Measurements from ENCODE around the gene TRIM14. TPM values are rescaled to one million over a fixed set of nuclear protein-coding genes. Genes with fewer than 3 reads are reported as not detected.

TRIM14 gene
- polyA plus RNA-seq, 3 donors from 2014 or later, result 34.8 to 95.0 (median 35.9) TPM

- peaks cover 4 to 8% (median 5%) of the 10 kb centered on the region in 3 donors for H3K36me3 Mint-ChIP-seq
- peak in 2 of 3 donors; percentile 7 to 11 for DNase-seq
- no peaks in the 10 kb centered on the region for H3K9me3 Mint-ChIP-seq
- peak overlapping the region; percentile 95 to 98 (median 96) for H3K27ac Mint-ChIP-seq
- H3K4me3 Mint-ChIP-seq, result peak overlapping the region; percentile 93 to 99 (median 98)
- H3K4me1 Mint-ChIP-seq, result peaks cover 15 to 22% of the 10 kb centered on the region in 2 donors
- peaks cover 2 to 8% (median 3%) of the 10 kb centered on the region in 3 donors for H3K27me3 Mint-ChIP-seq (ENCODE audit: low read depth in 3 of 3)
These were observed 61.8 kb downstream of the TRIM14 start for GRCh38 chr9:98057138-98057799.

- H3K27me3 Mint-ChIP-seq (ENCODE audit: low read depth in 3 of 3), result peaks cover 2 to 8% (median 3%) of the 10 kb centered on the region in 3 donors
- H3K9me3 Mint-ChIP-seq, result no peaks in the 10 kb centered on the region
These were observed 62.5 kb downstream of the TRIM14 start, which contains the start of gene NANS for GRCh38 chr9:98056269-98057137. TSS of gene NANS (plus strand) at chr9:98056732. CDS start at chr9:98056809, 77 bp downstream.

GRCh38 chr9:98054376-98054951 is 64.6 kb downstream of the TRIM14 start:
- no peaks in the 10 kb centered on the region for H3K36me3 Mint-ChIP-seq
- DNase-seq, result no peak
- no peak overlapping the region for H3K27ac Mint-ChIP-seq
- H3K27me3 Mint-ChIP-seq (ENCODE audit: low read depth in 3 of 3), result peaks cover 2 to 8% (median 3%) of the 10 kb centered on the region in 3 donors
- H3K4me1 Mint-ChIP-seq, result peaks cover 15 to 22% of the 10 kb centered on the region in 2 donors
- H3K4me3 Mint-ChIP-seq, result no peak overlapping the region
- H3K9me3 Mint-ChIP-seq, result no peaks in the 10 kb centered on the region

More at GRCh38 chr9:98056269-98057137, 62.5 kb downstream of the TRIM14 start, which contains the start of gene NANS:
- Mint-ChIP-seq H3K27ac (peak within 1 kb of the TSS; percentile 95 to 98 (median 96)), H3K4me3 (peak within 1 kb of the TSS; percentile 93 to 99 (median 98)), H3K4me1 (peaks cover 15 to 22% of the 10 kb centered on the region in 2 donors), H3K36me3 (peaks cover 4% of the 10 kb centered on the region in 3 donors)
- peak; percentile 88 to 91 (median 91) for DNase-seq

- peaks cover 9% of the 10 kb centered on the region in 2 donors for H3K4me1 Mint-ChIP-seq
- no peak overlapping the region for H3K4me3 Mint-ChIP-seq
- DNase-seq, result no peak
- no peak overlapping the region for H3K27ac Mint-ChIP-seq
- H3K9me3 Mint-ChIP-seq, result no peaks in the 10 kb centered on the region
- peaks cover 0 to 2% (median 0%) of the 10 kb centered on the region in 3 donors for H3K36me3 Mint-ChIP-seq
- no peaks in the 10 kb centered on the region for H3K27me3 Mint-ChIP-seq (ENCODE audit: low read depth in 3 of 3)
These were observed 68.7 kb downstream of the TRIM14 start for GRCh38 chr9:98050351-98050750.

GRCh38 chr9:98049288-98050072 is 69.5 kb downstream of the TRIM14 start:
- DNase-seq, result no peak
- H3K27me3 Mint-ChIP-seq (ENCODE audit: low read depth in 3 of 3), result peaks cover 0 to 2% (median 0%) of the 10 kb centered on the region in 3 donors
- H3K4me1 Mint-ChIP-seq, result peaks cover 14 to 15% of the 10 kb centered on the region in 2 donors
- no peak overlapping the region for H3K27ac Mint-ChIP-seq
- peaks cover 0 to 5% (median 0%) of the 10 kb centered on the region in 3 donors for H3K36me3 Mint-ChIP-seq
- H3K9me3 Mint-ChIP-seq, result no peaks in the 10 kb centered on the region
- H3K4me3 Mint-ChIP-seq, result no peak overlapping the region

- no peak for DNase-seq
- peak overlapping the region in 1 of 6 donors; percentile 45 for H3K27ac Mint-ChIP-seq
- peaks cover 0 to 5% (median 0%) of the 10 kb centered on the region in 3 donors for H3K36me3 Mint-ChIP-seq
- no peak overlapping the region for H3K4me3 Mint-ChIP-seq
- peaks cover 14 to 15% of the 10 kb centered on the region in 2 donors for H3K4me1 Mint-ChIP-seq
- no peaks in the 10 kb centered on the region for H3K9me3 Mint-ChIP-seq
- H3K27me3 Mint-ChIP-seq (ENCODE audit: low read depth in 3 of 3), result peaks cover 0 to 6% (median 0%) of the 10 kb centered on the region in 3 donors
These were observed 72.0 kb downstream of the TRIM14 start for GRCh38 chr9:98047002-98047401.

- Mint-ChIP-seq H3K27ac (peak overlapping the region in 2 of 6 donors; percentile 80 to 84), H3K27me3 (ENCODE audit: low read depth in 3 of 3) (peaks cover 0 to 8% (median 0%) of the 10 kb centered on the region in 3 donors), H3K9me3 (no peaks in the 10 kb centered on the region), H3K36me3 (peaks cover 0 to 5% (median 0%) of the 10 kb centered on the region in 3 donors), H3K4me3 (peak overlapping the region in 4 of 5 donors; percentile 51 to 86 (median 74)), H3K4me1 (peaks cover 14 to 15% of the 10 kb centered on the region in 2 donors)
- no peak for DNase-seq
These were observed 72.9 kb downstream of the TRIM14 start for GRCh38 chr9:98046180-98046543.

- H3K36me3 Mint-ChIP-seq, result peaks cover 0 to 5% (median 0%) of the 10 kb centered on the region in 3 donors
- H3K4me3 Mint-ChIP-seq, result peak overlapping the region; percentile 70 to 86 (median 80)
- H3K27ac Mint-ChIP-seq, result peak overlapping the region; percentile 62 to 85 (median 82)
- DNase-seq, result peak; percentile 56 to 70 (median 66)
- peaks cover 0 to 8% (median 0%) of the 10 kb centered on the region in 3 donors for H3K27me3 Mint-ChIP-seq (ENCODE audit: low read depth in 3 of 3)
- H3K4me1 Mint-ChIP-seq, result peaks cover 14 to 15% of the 10 kb centered on the region in 2 donors
- H3K9me3 Mint-ChIP-seq, result no peaks in the 10 kb centered on the region
These were observed 73.5 kb downstream of the TRIM14 start for GRCh38 chr9:98045234-98046179.

GRCh38 chr9:98043915-98044314 is 75.1 kb downstream of the TRIM14 start:
- no peaks in the 10 kb centered on the region for H3K9me3 Mint-ChIP-seq
- DNase-seq, result no peak
- H3K36me3 Mint-ChIP-seq, result peaks cover 0 to 5% (median 0%) of the 10 kb centered on the region in 3 donors
- H3K4me1 Mint-ChIP-seq, result peaks cover 14 to 15% of the 10 kb centered on the region in 2 donors
- H3K27me3 Mint-ChIP-seq (ENCODE audit: low read depth in 3 of 3), result peaks cover 0 to 13% (median 0%) of the 10 kb centered on the region in 3 donors
- H3K4me3 Mint-ChIP-seq, result no peak overlapping the region
- H3K27ac Mint-ChIP-seq, result no peak overlapping the region

- H3K9me3 Mint-ChIP-seq, result no peaks in the 10 kb centered on the region
- no peak overlapping the region for H3K27ac Mint-ChIP-seq
- DNase-seq, result no peak
- peaks cover 0 to 1% (median 0%) of the 10 kb centered on the region in 3 donors for H3K36me3 Mint-ChIP-seq
- peaks cover 0 to 14% (median 0%) of the 10 kb centered on the region in 3 donors for H3K27me3 Mint-ChIP-seq (ENCODE audit: low read depth in 3 of 3)
- no peak overlapping the region for H3K4me3 Mint-ChIP-seq
- peaks cover 4 to 5% of the 10 kb centered on the region in 2 donors for H3K4me1 Mint-ChIP-seq
These were observed 78.8 kb downstream of the TRIM14 start for GRCh38 chr9:98040212-98040611.

GRCh38 chr9:98039607-98040017 is 79.4 kb downstream of the TRIM14 start:
- Mint-ChIP-seq H3K27ac (no peak overlapping the region), H3K4me3 (no peak overlapping the region)

GRCh38 chr9:98038958-98039357 is 80.1 kb downstream of the TRIM14 start:
- peaks cover 0 to 12% (median 8%) of the 10 kb centered on the region in 3 donors for H3K27me3 Mint-ChIP-seq (ENCODE audit: low read depth in 3 of 3)
- no peaks in the 10 kb centered on the region for H3K36me3 Mint-ChIP-seq
- H3K9me3 Mint-ChIP-seq, result no peaks in the 10 kb centered on the region
- H3K27ac Mint-ChIP-seq, result no peak overlapping the region
- DNase-seq, result no peak
- peaks cover 7 to 8% of the 10 kb centered on the region in 2 donors for H3K4me1 Mint-ChIP-seq
- H3K4me3 Mint-ChIP-seq, result no peak overlapping the region

More at GRCh38 chr9:98039607-98040017, 79.4 kb downstream of the TRIM14 start:
- no peak for DNase-seq
- H3K27me3 Mint-ChIP-seq (ENCODE audit: low read depth in 3 of 3), result peaks cover 0 to 12% (median 4%) of the 10 kb centered on the region in 3 donors
- H3K9me3 Mint-ChIP-seq, result no peaks in the 10 kb centered on the region
- peaks cover 4% of the 10 kb centered on the region in 2 donors for H3K4me1 Mint-ChIP-seq
- H3K36me3 Mint-ChIP-seq, result no peaks in the 10 kb centered on the region

Data from immature natural killer cell (primary cell).